ENCODE data around the gene HBZ.
A peak's percentile ranks its signal among the peaks of the same experiment; 100 is the strongest.
"Not testable (repeated sequence)": the region's sequence is repeated elsewhere in the genome, so short reads cannot be mapped to it uniquely, and the experiment has no call there.

Gene HBZ

DNA sequence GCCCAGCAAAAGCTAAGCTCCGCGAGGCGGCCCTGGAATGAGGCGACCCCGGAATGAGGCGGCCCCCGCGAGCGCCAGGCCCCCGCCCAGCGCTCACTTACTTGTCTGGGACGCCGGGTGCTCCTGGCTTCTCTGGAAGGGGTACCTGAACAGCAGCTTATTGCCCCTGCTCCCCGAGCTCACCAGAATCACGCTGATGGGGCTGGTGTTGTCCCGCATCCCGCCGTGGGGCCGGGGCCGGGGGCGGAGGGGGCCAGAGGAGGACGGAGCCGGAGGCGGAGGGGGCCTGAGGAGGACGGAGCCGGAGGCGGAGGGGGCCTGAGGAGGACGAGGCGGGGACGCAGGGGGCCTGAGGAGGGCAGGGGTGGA lies 14.4 kb upstream of the HBZ start:
- DNase-seq, result peak; percentile 15

DNA sequence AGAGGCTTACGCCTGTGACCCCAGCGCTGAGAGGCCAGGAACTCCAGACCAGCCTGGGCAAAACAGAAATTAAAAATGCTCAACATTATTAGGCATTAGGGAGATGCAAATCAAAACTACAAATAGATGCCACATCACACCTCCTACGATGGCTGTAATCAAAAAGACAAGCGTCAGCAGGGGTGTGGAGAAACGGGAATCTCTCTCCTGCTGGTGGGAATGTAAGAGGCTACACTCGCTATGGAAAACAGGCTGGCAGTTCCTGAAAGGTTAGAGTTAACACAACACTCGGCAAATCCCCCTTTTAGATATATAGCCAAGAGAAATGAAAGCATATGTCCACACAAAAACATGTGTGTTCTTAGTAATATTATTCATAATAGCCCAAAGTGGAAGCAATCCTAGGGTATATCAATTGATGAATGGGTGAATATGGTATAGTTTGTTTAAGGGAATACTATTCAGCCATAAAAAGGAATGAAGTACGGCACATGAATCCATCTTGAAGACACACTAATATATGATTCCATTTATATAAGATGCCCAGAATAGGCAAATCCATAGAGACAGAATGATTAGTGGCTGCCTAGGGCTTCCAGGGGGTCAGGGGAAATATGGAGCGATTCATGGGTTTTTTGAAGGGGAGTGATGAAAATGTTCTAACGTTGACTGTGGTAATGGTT lies 12.1 kb upstream of the HBZ start:
- no peak for DNase-seq

DNA sequence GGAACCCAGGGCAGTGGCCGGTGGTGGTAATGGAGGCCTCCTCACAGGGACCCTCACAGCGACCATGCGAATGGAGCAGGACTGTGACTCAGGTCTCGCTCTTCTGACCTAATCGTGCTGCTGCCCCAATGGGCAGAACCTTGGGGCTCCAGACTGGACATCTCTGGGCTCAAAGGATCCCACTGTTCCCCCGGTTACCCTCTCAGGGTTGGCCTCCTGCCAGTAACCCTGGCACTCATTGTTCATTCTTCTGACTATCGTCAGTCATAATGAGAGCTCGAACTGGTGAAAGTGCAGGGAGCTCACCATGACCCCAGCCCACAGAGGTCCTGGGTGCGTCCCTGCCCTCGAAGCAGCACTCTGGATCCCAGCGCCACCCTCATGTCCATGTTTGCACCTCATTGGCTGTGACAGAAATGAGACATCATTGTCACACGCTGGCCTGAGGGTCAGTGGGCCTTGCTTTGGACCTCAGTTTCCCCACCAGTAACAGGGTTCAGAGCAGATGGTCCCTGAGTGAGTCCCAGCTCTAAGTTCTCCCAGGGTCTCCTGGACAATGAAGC lies 10.0 kb upstream of the HBZ start:
- no peak for DNase-seq

DNA sequence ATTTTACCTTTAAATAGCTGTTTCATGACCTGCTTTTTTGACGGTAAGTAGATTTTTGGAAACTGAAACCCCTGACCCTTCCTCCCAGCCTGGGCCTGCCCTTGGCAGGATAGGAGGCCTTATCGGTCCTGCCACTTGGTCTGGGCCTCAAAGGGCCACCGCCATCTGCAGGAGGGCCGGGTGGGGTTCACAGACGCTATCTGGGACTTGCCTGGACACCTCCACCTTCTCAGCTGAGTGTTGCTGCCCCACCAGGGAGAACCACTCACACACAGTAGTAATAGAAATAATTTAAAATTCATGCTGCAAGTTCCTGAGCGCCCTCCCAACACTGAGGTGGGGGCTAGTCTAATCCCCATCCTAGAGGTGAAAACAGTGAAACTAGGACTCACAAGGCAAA lies 9.4 kb upstream of the HBZ start:
- no peak for DNase-seq

DNA sequence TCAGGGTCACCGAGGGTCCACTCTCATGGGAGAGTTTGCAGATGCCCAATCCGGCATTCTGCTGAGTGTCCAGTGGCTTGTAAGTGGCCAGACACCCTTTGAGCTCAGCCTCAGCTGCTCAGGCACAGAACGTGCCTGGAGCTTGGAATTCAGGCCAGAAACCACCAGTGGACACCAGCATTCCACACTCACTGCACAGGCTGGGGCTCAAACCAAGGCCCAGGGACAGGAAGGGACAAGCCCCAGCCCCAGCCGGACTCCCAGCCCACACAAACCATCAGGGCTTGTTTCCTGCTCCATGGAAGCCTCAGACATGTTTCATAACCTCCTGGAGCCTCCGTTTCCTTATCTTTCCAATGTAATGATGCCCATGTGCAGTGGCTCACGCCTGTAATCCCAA lies 9.0 kb upstream of the HBZ start:
- DNase-seq, result no peak

DNA sequence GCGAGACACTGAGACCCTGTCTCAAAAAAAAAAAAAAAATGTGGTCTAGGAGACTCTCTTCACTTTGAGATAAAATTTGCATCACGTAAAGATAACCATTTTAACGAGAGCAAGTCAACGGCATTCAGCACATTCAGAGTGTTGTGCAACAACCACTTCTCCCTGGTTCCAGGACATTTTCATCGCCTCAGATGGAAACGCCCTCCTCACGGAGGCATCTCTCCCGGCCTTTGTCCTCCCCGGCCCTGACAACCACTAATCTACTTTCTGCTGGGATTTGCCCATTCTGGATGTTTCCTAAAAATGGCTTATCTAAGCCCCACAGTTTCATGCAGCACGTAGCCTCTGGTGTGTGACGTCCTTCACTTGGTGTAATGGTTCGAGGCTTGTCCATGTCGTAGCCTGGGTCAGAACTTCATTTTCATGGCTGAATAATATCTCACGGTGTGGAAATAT lies 7.6 kb upstream of the HBZ start:
- no peak for DNase-seq

DNA sequence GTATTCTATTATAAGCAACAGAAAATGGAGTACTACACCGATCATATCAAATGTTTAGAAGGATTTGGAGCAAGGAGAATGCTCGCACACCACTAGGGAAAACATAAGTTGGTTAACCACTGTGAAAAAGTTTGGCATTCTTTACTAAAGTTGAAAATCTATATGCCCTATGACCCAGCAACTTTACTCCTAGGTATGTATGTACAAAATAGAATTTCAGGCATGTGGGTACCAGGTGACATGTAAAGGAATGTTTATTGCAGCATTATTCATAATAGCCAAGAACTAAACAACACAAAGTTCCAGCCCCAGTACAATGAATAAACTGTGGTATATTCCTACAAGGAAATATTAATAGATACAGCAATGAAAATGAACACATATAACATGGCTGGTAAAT lies 5.8 kb upstream of the HBZ start:
- no peak for DNase-seq

DNA sequence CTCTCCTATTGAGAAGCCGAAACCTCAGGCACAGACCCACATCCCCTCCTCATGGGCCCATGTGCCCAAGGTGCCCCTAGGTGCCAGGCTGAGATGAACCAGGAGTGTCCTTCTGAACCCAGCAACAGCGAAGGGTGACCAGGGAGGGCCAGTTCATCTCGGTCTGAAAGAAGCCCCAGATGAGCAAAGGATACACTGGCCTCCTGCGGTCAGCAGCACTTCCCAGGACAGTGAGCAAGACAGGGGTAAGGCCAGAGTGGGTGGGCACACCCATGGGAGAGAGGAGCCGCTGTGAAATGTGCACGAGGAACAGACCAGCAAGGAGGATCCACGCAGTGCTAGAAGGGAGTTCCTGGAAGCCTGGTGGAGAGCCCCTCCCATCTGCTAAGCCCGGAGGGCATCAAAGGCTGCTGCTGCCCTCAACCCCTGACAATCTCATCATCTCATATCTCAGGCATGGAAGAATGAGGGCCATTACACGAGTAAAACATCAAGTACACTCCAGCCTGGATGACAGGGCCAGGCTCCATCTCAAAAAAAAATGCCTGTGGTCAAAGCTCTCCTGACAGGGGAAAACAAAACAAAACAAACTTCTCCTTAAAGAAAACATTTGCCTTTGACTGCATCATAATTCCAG lies 3.3 kb upstream of the HBZ start:
- peak; percentile 17 for DNase-seq

DNA sequence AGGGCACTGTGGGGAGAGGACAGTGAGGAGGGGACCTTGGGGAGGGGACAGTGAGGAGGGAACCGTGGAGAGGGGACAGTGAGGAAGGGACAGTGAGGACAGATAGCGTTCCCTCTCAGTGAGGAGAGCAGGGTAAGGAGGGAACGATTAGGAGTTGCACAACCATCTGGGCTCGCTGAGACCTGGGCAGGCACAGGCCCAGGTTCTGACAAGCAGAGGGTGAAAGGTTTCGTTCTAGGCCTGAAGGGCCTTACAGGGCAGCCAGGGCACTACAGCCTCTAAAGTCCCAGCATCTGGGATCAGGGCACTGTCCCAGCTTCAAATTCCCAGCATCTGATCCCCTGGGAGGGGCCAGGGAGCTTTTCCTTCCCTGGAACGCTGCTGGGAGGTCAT lies 681 bp downstream of the HBZ start:
- DNase-seq, result not testable (repeated sequence)

DNA sequence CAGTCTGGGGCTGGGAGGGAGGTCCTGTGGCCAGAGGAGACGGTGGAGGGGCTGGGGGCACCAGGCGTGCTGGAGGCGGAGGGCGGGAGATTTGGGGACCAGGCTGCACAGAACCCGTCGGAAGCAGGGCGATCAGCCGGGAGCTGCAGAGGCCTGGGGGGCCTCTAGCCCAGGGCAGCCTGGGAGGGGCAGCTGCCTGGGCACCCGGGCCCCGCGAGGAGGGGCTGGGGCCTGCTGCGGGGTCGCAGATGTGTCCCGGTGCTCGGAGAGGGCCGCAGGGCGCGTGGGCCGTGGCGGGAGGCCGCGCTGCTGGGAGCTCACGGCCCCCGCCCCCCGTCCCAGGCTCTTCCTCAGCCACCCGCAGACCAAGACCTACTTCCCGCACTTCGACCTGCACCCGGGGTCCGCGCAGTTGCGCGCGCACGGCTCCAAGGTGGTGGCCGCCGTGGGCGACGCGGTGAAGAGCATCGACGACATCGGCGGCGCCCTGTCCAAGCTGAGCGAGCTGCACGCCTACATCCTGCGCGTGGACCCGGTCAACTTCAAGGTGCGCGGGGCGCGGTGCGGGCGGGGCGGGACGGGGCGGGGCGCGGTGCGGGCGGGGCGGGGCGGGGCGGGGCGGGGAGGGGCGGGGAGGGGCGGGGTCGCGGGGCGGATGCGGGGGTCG lies 1.2 kb downstream of the HBZ start:
- not testable (repeated sequence) for DNase-seq

DNA sequence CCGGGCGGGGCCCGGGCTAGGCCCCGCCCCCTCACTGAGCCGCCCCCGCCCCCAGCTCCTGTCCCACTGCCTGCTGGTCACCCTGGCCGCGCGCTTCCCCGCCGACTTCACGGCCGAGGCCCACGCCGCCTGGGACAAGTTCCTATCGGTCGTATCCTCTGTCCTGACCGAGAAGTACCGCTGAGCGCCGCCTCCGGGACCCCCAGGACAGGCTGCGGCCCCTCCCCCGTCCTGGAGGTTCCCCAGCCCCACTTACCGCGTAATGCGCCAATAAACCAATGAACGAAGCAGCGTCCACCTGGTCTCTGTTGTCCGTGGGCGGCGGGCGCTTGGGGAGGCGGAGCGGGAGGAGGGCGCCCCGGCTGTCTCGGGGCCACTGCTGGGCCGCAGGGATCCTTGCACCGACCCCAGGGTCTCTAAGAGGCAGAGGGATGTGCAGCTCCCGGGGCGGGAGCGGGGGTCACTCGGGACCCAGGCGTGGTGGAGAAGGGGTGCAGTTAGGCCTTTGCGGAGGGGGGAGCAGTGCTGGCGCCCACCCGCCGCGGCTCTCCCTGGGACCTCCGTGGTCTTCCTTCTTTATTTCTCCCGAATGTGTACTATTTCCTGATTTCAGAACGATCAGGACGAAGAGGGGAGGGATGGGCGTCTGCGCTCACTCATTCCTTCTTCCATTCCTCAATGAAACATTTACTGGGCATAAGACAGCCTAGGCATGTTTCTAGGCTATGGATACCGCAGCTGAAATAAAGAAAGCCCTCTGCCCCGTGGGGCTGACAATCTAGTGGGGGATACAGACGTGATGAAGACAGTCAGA lies 2.0 kb downstream of the HBZ start:
- no peak for DNase-seq

DNA sequence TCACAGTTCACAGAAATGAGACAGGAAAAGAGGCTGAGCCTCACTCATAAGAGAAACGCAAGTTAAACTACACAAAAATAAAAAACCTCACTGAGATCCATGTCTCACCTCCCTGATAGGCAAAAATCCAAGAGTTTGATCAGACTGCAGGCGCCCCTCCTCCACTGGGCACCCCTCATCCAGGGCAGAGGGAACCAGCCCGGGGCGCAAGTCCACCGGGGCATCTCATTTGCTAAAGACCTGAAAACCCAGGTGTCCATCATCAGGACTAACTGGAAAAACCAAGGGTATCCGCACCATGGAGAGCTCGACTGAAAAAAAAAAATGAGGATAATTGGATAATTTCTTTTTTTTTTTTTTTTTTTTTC lies 2.6 kb downstream of the HBZ start:
- no peak for DNase-seq

DNA sequence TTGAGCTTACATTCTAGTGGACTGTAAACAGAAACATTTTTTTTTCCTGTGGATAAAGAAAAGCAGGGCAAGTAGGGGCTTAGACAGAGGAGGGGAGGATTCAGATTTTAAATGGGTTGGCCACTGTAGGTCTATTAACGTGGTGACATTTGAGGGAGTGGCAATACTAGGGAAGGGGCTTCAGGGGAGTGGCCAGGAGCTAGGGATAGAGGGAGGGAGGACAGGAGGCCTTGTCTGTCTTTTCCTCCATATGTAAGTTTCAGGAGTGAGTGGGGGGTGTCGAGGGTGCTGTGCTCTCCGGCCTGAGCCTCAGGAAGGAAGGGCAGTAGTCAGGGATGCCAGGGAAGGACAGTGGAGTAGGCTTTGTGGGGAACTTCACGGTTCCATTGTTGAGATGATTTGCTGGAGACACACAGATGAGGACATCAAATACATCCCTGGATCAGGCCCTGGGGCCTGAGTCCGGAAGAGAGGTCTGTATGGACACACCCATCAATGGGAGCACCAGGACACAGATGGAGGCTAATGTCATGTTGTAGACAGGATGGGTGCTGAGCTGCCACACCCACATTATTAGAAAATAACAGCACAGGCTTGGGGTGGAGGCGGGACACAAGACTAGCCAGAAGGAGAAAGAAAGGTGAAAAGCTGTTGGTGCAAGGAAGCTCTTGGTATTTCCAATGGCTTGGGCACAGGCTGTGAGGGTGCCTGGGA lies 6.8 kb downstream of the HBZ start:
- no peak for DNase-seq

DNA sequence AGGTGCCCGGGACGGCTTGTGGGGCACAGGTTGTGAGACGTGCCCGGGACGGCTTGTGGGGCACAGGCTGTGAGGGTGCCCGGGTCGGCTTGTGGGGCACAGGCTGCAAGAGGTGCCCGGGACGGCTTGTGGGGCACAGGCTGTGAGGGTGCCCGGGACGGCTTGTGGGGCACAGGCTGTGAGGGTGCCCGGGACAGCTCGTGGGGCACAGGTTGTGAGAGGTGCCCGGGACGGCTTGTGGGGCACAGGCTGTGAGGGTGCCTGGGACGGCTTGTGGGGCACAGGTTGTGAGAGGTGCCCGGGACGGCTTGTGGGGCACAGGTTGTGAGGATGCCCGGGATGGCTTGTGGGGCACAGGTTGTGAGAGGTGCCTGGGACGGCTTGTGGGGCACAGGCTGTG lies 7.8 kb downstream of the HBZ start:
- DNase-seq, result not testable (repeated sequence)

DNA sequence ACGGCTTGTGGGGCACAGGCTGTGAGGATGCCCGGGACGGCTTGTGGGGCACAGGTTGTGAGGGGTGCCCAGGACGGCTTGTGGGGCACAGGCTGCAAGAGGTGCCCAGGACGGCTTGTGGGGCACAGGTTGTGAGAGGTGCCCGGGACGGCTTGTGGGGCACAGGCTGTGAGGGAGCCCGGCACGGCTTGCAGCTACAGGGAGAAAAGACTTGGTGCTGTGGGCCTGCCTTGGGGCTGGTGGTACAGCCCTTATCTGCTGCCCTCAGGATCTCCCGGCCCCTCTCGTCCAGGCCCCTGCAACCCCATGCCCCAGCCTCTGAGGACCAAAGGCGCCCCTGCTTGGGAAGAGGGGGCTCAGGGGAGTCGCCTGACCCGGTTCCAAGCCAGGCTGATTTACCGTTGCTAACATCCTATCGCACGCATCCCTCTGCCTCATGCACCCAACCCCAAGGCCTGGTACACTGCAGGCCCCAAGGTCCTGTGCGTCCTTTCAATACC lies 8.3 kb downstream of the HBZ start:
- no peak for DNase-seq

DNA sequence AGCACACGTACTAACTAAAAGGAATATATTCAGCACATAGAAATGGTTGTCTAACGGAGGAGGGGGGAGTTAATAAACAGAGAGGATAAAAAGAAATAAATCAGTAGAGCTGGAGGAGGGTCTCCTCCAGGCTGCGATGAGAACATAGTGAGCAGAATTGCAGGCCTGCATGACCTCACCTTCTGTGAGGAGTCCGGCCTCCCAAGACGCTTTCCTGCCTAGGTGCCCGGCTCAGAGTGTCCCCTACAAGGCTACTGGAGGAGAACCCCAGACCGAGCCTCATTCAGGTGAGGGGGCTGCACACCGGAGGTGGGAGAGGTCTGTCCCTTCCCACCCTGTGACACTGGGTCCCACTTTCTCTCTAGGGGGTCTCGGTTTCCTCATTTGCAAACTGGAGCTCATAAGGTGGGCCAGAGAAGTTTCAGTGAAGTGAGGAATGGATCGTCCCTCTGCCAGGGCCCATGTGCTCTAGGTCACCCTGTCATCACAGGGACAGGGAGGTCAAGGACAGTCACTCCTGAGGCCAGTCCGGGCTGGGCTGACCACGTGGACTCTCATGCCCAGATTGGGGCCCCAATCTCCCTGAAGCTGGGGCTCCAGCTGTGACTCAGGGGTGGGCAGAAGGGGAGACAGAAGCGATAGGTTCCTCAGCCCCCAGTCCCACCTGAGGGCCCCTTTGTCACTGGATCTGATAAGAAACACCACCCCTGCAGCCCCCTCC lies 10.0 kb downstream of the HBZ start:
- no peak for DNase-seq

DNA sequence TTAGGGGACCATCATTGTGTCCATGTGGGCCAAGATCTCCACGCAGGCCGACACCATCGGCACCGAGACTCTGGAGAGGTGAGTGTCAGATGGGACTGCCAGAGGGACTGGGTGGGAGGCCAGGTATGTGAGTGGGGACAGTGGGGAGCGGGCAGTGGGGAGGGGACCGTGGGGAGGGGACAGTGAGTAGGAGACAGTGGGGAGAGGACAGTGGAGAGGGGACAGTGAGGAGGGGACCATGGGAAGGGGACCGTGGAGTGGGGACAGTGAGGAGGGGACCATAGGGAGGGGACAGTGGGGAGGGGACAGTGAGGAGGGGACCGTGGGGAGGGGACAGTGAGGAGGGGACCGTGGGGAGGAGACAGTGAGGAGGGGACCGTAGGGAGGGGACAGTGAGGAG lies 10.7 kb downstream of the HBZ start:
- not testable (repeated sequence) for DNase-seq

DNA sequence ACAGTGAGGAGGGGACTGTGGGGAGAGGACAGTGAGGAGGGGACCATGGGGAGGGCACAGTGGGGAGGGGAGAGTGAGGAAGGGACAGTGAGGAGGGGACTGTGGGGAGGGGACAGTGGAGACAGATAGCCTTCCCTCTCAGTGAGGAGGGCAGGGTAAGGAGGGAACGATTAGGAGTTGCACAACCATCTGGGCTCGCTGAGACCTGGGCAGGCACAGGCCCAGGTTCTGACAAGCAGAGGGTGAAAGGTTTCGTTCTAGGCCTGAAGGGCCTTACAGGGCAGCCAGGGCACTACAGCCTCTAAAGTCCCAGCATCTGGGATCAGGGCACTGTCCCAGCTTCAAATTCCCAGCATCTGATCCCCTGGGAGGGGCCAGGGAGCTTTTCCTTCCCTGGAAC lies 11.3 kb downstream of the HBZ start:
- DNase-seq, result not testable (repeated sequence)

DNA sequence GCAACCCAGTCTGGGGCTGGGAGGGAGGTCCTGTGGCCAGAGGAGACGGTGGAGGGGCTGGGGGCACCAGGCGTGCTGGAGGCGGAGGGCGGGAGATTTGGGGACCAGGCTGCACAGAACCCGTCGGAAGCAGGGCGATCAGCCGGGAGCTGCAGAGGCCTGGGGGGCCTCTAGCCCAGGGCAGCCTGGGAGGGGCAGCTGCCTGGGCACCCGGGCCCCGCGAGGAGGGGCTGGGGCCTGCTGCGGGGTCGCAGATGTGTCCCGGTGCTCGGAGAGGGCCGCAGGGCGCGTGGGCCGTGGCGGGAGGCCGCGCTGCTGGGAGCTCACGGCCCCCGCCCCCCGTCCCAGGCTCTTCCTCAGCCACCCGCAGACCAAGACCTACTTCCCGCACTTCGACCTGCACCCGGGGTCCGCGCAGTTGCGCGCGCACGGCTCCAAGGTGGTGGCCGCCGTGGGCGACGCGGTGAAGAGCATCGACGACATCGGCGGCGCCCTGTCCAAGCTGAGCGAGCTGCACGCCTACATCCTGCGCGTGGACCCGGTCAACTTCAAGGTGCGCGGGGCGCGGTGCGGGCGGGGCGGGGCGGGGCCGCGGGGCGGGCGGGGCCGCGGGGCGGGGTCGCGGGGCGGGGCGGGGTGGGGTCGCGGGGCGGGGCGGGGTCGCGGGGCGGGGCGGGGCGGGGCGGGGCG lies 11.8 kb downstream of the HBZ start:
- not testable (repeated sequence) for DNase-seq

DNA sequence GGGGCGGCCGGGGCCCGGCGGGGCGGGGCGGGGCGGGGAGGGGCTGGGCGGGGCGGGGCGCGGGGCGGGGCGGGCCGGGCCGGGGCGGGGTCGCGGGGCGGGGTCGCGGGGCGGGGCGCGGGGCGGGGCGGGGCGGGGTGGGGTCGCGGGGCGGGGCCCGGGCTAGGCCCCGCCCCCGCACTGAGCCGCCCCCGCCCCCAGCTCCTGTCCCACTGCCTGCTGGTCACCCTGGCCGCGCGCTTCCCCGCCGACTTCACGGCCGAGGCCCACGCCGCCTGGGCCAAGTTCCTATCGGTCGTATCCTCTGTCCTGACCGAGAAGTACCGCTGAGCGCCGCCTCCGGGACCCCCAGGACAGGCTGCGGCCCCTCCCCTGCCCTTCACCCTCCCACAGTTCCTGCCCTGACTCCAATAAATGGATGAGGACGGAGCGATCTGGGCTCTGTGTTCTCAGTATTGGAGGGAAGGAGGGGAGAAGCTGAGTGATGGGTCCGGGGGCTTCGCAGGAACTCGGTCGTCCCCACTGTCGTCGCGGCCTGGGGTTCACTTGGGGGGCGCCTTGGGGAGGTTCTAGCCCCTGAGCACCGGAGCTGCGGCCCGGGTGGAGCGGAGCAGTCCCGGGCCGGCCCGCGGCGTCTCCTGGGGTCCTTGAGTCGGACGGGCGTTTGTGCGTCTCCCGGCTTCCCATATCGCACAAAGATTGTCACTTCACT lies 12.5 kb downstream of the HBZ start:
- no peak for DNase-seq
